WTC11 (cell line): Measurements from ENCODE around the gene PLD5.
"Not testable (repeated sequence)": the region's sequence is repeated elsewhere in the genome, so short reads cannot be mapped to it uniquely, and the experiment has no call there.

Experiments
- CTCF ChIP-seq: fragments of 200-600 bp; IDR thresholded peaks from 2 replicates; pipeline ENCODE4 v1.8.0; 2022; ENCODE audit warnings: antibody characterized with exemption
- ELF4 ChIP-seq: sonication (generic); formaldehyde crosslinking; IDR thresholded peaks from 2 replicates; pipeline ENCODE4 v1.8.1; 2022; ENCODE audit warnings: low read depth, mild to moderate bottlenecking, moderate library complexity, missing genetic modification reagents
- ETV6 ChIP-seq: sonication (generic); formaldehyde crosslinking; IDR thresholded peaks from 2 replicates; pipeline ENCODE4 v1.8.1; 2022; ENCODE audit warnings: mild to moderate bottlenecking, missing genetic modification reagents
- HMGXB4 ChIP-seq: sonication (generic); formaldehyde crosslinking; IDR thresholded peaks from 2 replicates; pipeline ENCODE4 v1.8.1; 2023; ENCODE audit warnings: mild to moderate bottlenecking, moderate library complexity, missing genetic modification reagents
- MLX ChIP-seq: sonication (generic); formaldehyde crosslinking; IDR thresholded peaks from 2 replicates; pipeline ENCODE4 v1.8.1; 2023; ENCODE audit warnings: mild to moderate bottlenecking, missing genetic modification reagents, moderate library complexity
- ZNF138 ChIP-seq: sonication (generic); formaldehyde crosslinking; conservative IDR thresholded peaks from 2 replicates; pipeline ENCODE4 v1.8.1; 2022; ENCODE audit warnings: mild to moderate bottlenecking, moderate library complexity, missing genetic modification reagents
- TF ChIP-seq, protein P1 (sequence below): fragments of 250-450 bp; sonication (Bioruptor Pico); IDR thresholded peaks from 2 replicates; pipeline ENCODE4 v1.9.0; 2021; ENCODE audit warnings: moderate library complexity, mild to moderate bottlenecking, inconsistent platforms, borderline replicate concordance
- TF ChIP-seq, protein P2 (sequence below): sonication (generic); formaldehyde crosslinking; IDR thresholded peaks from 2 replicates; pipeline ENCODE4 v1.8.1; 2022; ENCODE audit warnings: low read depth, missing genetic modification reagents, borderline replicate concordance
- TF ChIP-seq, protein P3 (sequence below): fragments of 250-450 bp; sonication (Bioruptor Pico); IDR thresholded peaks from 2 replicates; pipeline ENCODE4 v2.1.2; 2022; ENCODE audit warnings: mild to moderate bottlenecking, moderate library complexity
- TF ChIP-seq, protein P4 (sequence below): sonication (generic); formaldehyde crosslinking; IDR thresholded peaks from 2 replicates; pipeline ENCODE4 v1.8.0; 2022; ENCODE audit warnings: mild to moderate bottlenecking, missing genetic modification reagents

DNA sequence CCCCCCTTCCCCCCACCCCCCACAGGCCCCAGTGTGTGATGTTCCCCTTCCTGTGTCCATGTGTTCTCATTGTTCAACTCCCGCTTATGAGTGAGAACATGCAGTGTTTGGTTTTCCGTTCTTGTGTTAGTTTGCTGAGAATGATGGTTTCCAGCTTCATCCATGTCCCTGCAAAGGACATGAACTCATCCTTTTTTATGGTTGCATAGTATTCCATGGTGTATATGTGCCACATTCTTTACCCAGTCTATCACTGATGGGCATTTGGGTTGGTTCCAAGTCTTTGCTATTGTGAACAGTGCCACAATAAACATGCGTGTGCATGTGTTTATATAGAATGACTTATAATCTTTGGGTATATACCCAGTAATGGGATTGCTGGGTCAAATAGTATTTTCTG lies 466.3 kb downstream of the PLD5 start:
- TF ChIP-seq ETV6 (CRISPR knock-in tag); CTCF; ELF4; ZNF138 (CRISPR knock-in tag); HMGXB4; MLX (CRISPR knock-in tag): not testable (repeated sequence)
- TF ChIP-seq, protein P1, sequence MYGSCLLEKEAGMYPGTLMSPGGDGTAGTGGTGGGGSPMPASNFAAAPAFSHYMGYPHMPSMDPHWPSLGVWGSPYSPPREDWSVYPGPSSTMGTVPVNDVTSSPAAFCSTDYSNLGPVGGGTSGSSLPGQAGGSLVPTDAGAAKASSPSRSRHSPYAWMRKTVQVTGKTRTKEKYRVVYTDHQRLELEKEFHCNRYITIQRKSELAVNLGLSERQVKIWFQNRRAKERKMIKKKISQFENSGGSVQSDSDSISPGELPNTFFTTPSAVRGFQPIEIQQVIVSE (CRISPR knock-in tag), result not testable (repeated sequence)
- TF ChIP-seq, protein P2, sequence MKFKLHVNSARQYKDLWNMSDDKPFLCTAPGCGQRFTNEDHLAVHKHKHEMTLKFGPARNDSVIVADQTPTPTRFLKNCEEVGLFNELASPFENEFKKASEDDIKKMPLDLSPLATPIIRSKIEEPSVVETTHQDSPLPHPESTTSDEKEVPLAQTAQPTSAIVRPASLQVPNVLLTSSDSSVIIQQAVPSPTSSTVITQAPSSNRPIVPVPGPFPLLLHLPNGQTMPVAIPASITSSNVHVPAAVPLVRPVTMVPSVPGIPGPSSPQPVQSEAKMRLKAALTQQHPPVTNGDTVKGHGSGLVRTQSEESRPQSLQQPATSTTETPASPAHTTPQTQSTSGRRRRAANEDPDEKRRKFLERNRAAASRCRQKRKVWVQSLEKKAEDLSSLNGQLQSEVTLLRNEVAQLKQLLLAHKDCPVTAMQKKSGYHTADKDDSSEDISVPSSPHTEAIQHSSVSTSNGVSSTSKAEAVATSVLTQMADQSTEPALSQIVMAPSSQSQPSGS (CRISPR knock-in tag), result not testable (repeated sequence)
- TF ChIP-seq, protein P3, sequence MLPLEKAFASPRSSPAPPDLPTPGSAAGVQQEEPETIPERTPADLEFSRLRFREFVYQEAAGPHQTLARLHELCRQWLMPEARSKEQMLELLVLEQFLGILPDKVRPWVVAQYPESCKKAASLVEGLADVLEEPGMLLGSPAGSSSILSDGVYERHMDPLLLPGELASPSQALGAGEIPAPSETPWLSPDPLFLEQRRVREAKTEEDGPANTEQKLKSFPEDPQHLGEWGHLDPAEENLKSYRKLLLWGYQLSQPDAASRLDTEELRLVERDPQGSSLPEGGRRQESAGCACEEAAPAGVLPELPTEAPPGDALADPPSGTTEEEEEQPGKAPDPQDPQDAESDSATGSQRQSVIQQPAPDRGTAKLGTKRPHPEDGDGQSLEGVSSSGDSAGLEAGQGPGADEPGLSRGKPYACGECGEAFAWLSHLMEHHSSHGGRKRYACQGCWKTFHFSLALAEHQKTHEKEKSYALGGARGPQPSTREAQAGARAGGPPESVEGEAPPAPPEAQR (CRISPR knock-in tag), result not testable (repeated sequence)
- TF ChIP-seq, protein P4, sequence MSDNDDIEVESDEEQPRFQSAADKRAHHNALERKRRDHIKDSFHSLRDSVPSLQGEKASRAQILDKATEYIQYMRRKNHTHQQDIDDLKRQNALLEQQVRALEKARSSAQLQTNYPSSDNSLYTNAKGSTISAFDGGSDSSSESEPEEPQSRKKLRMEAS, result not testable (repeated sequence)
